ENCODE data around the gene ZNF385B.

ZNF385B gene

GRCh38 chr2:179518830-179519229, 342.6 kb downstream of the ZNF385B start:
- TF ChIP-seq CTCF (IDR thresholded peaks at IDR 0.05; ENCODE audit: insufficient read depth, low read depth, low read length, missing control alignments) = no peak
- H3K4me3 ChIP-seq (ENCODE audit: low read length) = no peak overlapping the region
- no peak for DNase-seq (ENCODE audit: low read depth)

- no peak for TF ChIP-seq CTCF (IDR thresholded peaks at IDR 0.05; ENCODE audit: insufficient read depth, low read depth, low read length, missing control alignments)
- H3K4me3 ChIP-seq (ENCODE audit: low read length) = no peak overlapping the region
- no peak for DNase-seq (ENCODE audit: low read depth)
Measured at GRCh38 chr2:179513181-179513580, 348.2 kb downstream of the ZNF385B start.

GRCh38 chr2:179512281-179513035, 349.0 kb downstream of the ZNF385B start:
- no peak for TF ChIP-seq CTCF (IDR thresholded peaks at IDR 0.05; ENCODE audit: insufficient read depth, low read depth, low read length, missing control alignments)
- no peak overlapping the region for H3K4me3 ChIP-seq (ENCODE audit: low read length)

GRCh38 chr2:179511105-179511789, 350.2 kb downstream of the ZNF385B start:
- TF ChIP-seq CTCF (IDR thresholded peaks at IDR 0.05; ENCODE audit: insufficient read depth, low read depth, low read length, missing control alignments) = no peak
- H3K4me3 ChIP-seq (ENCODE audit: low read length) = no peak overlapping the region
- DNase-seq (ENCODE audit: low read depth) = no peak

More at GRCh38 chr2:179512281-179513035, 349.0 kb downstream of the ZNF385B start:
- DNase-seq (ENCODE audit: low read depth) = no peak

GRCh38 chr2:179495315-179495714, 366.1 kb downstream of the ZNF385B start:
- H3K4me3 ChIP-seq (ENCODE audit: low read length) = no peak overlapping the region
- no peak for DNase-seq (ENCODE audit: low read depth)
- TF ChIP-seq CTCF (IDR thresholded peaks at IDR 0.05; ENCODE audit: insufficient read depth, low read depth, low read length, missing control alignments) = no peak

- DNase-seq (ENCODE audit: low read depth) = no peak
- TF ChIP-seq CTCF (IDR thresholded peaks at IDR 0.05; ENCODE audit: insufficient read depth, low read depth, low read length, missing control alignments) = no peak
- no peak overlapping the region for H3K4me3 ChIP-seq (ENCODE audit: low read length)
Measured at GRCh38 chr2:179488563-179488962, 372.8 kb downstream of the ZNF385B start.
